NCI-H146 (cell line): ENCODE results near the gene TMED7.
A peak's percentile ranks its signal among the peaks of the same experiment; 100 is the strongest.

Experiments
- DNase-seq: peaks from one replicate; lab custom pipeline; 2025; lab: John Stamatoyannopoulos, UW

Gene TMED7

GRCh38 chr5:115580941-115581340 lies 44.9 kb downstream of the TMED7 start:
- no peak for DNase-seq

GRCh38 chr5:115579747-115580173 lies 46.1 kb downstream of the TMED7 start:
- no peak for DNase-seq

GRCh38 chr5:115579216-115579615 lies 46.6 kb downstream of the TMED7 start:
- DNase-seq: no peak

DNA sequence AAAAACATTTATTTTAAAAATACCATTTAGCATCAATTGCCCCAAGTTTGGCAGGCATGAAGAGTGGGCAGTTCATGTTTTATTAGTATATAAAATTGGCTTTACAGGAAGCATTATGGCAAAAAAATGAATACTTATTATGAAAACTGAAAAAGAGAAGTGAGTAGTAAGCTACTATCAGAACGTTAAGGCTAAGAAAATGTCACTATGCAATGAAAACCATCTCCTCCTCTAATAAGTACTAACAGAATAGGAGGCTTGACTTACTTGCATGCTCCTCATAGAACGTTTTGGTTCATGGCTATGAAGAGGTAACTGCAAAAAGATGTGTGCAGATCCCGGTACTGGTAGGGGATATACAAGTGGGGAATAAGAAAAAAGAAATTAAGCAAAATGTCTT lies 47.2 kb downstream of the TMED7 start:
- no peak for DNase-seq

DNA sequence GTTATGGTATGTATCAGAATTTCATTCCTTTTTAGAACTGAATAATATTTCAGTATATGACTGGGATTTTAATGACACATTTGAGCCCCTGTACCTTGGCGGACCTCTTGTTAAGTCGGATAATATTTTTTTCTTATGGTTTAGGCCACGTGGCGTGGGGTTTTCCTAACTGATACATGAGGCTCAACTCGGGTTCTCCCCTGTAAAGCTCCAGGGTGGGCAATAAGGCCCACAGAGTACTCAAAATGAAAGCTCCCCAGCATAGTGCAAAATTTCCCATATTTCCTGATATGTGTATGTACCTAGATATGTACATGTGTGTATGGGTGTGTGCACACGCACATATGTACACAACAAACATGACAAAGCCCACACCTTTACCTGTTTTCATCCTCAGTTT lies 48.1 kb downstream of the TMED7 start:
- no peak for DNase-seq

GRCh38 chr5:115577329-115577728 lies 48.5 kb downstream of the TMED7 start:
- no peak for DNase-seq

DNA sequence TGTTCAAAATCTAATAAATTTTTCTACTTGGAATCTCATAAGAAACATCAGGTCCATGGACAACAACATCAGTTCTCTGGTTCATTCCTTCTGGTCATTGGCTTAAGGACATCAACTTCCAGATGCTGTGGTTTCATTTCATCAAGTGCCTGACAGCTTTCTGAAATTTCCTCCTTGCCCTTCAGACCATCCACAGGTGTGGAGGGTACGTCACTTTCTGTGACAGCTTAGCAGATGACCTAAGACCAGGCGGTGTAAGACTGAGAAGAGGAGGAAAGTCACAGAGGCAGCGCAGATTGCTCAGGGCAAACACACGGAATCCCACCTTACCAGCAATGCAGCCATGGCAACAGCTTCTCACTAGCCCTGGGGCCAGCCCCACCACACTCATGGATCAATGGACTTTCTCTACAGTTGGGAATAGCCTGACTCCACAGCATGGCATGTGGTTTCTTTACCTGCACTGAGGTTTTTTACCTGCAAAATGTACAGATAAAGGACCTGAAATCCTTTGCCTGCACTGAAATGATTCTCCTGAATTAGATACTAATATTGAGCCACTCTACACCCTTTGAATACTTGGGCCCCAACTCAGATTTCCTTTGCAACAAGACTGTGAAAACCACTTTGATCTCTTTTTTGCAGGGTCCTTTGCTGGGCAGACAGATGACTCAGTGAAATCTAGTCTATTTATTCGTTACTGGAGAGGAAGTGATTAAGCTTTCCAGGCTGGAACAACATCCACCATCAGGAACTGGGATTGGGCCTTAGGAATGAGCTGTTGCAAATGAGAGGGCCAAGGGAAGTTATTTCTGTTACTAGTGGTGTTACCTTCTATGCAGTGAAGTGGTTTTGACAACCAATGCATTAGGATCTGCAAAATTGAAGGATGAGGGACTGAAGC lies 50.4 kb downstream of the TMED7 start:
- DNase-seq: no peak

- DNase-seq: no peak
Observed at GRCh38 chr5:115573133-115573532, 52.7 kb downstream of the TMED7 start.

DNA sequence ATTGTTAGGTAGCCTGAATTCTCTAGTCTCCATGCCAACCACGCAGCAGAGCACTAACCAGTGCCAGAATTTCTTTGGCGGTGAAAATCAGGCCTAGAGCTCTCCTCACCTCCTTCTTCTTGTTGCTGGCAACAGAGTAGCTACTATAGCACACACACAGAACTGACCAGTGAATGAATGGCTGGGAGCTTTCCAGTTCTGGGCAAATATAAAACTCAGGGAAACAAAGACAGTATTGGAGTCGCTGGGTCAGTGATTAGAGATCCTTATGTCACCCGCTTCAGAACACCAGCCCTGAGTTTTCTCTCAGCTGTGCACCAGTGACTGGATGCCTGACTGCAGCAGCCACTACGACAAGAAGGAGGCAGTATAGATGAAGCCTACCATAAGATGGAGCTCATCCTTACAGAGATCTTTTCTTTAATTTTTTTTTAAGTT lies 54.4 kb downstream of the TMED7 start:
- DNase-seq: peak; percentile 29

DNA sequence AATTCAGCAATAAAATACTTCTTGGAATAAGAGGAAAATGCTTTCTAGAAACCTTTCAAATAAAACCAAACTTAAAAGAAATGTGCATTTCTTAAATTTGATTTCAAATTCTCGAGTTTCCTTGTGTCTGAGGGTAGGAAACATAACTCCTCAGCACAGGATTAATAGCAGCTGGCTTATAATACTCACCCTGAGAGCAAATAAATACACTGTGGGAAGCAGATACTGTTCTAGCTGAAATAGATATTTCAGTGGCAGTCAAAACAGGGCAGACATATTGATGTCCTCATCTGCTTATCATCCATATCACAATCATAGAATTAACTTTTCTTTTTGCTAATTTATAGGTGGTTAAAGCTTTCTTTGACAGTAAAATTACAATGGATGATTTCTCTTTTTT lies 57.2 kb downstream of the TMED7 start:
- peak; percentile 14 for DNase-seq

DNA sequence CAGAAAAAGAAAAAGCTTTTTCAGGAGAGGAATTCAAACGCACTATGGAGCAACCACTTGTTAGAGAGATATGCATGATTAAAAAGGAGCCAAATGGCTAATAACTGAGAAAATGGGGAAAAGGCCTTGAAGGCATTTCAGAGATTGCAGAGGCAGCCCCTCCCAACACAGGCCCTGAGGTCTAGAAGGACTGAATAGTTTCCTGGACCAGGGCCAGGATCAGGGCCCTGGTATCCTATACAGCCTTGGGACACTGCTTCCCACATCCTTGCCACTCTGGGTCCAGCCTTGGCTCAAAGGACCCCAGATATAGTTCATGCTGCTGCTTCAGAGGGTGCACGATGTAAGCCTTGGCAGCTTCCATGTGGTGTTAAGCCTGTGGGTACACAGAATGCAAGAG lies 60.6 kb downstream of the TMED7 start:
- DNase-seq: no peak
